ENCODE results near the gene MAP2K5.
A peak's percentile ranks its signal among the peaks of the same experiment; 100 is the strongest.

MAP2K5 gene

GRCh38 chr15:67731112-67731721, 188.7 kb downstream of the MAP2K5 start:
- no peak for DNase-seq

DNA sequence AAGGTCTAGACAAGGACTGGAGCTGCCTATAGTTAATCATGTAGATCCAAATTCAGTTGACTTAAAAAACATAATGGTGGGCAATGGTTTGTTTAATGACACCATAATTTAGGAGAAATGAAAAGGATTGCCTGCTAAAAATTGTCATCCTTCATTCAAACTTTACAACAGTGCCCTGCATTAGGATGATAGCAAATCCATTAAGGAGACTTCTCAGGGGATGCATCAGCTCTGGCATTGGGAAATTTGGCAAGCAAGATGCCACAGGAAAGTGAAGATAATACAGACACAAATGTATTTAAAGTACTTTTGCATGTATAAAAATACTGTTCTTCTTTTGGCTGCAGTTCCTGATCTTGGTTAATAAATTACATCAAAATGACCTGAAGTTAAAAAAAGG, 189.7 kb downstream of the MAP2K5 start:
- DNase-seq = no peak

DNA sequence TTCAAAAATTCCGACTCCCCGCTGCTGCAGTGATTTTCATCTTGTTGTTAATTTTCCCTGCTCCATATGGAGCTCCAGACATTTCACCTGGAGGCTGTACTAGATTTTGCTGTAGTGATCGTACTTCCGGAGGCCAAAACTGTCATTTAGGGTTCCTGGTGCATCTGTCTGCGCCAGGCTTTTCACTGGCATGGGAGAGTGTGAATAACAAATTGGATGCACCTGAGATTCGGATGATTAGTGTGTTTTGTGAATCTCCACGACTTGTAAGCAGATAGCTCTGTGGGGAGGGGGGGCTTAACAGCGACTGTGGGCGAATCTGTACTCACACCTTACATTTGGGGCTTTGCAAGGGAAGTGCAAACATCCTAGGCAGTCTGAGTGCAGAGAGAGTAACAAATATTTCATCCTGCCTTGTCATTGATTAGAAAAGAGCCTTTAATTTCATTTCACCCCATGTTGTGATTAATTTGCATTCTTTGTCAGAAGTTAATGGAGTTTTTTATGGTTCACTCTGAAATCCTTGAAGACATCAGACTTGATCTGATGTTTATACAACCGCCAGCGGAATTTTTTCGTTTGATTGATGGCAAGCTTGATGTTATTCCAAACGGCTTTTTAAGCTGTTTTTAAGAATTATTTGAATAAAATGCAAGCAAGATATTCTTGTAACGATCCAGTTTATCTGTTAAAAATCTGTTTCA, 190.3 kb downstream of the MAP2K5 start:
- DNase-seq = no peak

- no peak for DNase-seq
Observed at GRCh38 chr15:67735896-67736295, 193.4 kb downstream of the MAP2K5 start.

GRCh38 chr15:67736810-67737209, 194.3 kb downstream of the MAP2K5 start:
- DNase-seq = no peak

GRCh38 chr15:67738056-67738455, 195.6 kb downstream of the MAP2K5 start:
- DNase-seq = no peak

DNA sequence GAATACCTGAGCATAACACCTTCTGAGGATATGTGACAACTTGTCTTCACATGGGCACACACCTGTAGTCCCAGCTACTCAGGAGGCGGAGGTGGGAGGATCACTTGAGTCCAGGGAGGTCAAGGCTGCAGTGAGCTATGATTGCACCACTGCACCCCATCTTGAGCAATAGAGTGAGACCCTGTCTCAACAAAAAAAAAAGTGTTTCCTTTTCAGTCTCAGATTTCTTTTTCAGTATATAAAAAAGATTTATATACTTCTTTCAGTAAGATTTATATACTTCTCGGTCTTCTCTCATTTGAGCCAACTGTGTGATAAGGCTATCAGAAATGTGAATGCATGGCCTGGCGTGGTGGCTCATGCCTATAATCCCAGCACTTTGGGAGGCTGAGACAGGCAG, 197.9 kb downstream of the MAP2K5 start:
- no peak for DNase-seq

GRCh38 chr15:67741308-67741707, 198.8 kb downstream of the MAP2K5 start:
- DNase-seq = no peak

DNA sequence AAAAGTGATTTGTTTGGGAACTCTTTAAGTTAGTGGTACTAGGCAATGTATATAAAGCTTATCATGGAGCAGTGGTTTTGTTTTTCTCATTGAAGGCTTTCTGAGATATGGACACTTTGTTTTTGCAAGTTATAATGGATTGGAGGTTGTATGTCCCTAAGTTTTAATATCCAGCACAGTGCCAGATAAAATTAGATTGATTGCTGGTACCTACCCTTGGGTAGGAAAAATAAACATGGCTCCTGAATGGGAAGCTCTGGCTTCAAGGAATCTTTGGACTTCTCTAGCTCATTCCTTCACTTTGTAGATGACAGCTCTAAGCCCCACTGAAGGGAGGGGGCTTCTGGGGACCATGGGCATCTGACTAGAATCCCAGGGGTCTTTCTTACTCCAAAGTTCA, 201.1 kb downstream of the MAP2K5 start:
- no peak for DNase-seq

DNA sequence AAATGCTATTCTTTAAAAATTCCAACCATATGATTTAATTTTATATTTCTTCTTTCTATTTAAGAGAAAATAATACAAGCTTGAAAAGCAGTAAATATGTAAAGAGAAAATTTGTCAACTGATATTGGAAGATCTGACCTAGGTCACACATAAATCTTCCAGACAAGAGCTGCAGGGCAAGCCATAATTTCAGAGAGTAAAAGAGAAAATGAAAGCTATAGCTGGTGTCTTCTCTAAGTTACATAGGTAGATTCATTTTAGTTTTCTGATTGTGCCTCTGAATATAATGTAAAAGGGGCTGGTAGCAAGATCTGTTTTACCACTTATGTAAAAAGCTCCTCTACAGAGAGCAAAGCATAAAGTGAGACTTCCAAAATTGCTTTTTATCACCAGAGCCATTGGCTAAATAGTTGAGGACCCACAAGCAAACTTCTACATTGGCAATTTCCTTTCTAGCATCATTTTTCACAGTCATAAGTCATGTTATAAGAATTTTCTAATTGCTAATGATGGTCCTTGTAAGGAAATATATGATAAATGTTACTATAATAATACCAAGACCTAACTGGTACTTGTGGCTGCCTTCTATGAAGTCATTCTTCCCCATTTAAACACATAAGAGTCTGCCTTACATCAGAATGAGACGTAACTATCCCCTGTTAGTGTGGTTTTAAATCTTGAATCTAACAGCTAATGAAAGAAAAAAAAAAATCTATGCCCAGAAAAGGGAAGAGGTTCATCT, 202.0 kb downstream of the MAP2K5 start:
- peak in 1 of 2 donors; percentile 15 for DNase-seq

DNA sequence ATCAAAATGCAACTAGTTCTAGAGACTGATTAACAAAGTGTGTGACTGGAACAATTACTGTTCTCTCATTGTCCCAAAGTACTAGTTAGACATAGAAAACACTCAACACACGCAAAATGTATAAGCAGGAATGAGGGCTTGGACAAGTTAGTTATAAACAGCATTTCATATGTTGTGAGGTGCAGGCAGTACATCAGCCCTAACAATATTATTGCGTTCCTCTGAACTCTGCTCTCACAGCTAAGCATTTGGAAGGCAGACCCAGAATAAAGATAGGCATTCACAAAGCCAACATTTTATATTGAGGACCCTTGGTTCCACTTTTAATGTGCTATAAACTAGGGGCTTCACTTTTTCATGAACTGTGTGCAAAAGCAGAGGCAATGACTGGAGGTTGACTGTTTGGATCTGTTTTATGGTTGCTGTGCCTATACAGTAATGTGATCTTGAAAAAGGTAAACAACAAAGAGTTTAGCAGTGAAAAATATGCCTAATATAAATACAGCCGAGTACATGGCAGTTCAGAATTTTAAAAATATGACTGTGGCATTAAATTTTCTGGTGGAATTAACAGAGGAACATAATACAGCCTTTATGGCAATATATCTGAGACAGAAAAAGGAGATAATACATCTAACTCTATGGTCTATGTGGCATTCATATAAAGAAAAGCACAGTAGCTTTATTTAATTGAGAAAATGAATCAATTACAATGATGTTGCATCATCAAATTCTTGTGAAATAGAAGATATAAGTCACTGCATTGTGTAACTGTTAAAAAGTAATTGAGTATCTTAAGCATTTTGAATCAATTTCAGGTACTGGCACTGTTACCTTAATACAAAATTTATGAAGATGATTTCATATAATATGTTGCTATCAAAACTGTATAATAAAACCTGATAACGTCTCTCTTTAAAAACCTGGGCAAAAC, 202.8 kb downstream of the MAP2K5 start:
- DNase-seq = no peak

DNA sequence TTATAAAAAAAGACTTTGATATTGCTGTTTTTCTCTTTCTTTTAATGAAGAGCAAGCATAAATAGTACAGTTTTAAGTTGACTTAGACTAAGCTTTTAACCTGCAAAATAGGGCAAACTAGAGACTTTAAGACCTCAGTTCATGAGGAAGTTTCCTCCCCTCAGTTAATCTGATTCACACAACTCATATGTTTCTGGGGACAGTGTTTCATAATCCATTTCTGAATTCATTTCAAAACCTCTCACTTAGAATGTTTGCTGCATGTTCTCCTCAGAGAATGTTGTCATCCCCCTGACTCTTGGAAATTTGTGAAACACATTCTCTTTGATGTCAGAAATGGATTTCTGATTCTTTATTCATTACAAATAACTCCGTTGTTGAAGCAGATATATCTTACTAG, 203.5 kb downstream of the MAP2K5 start:
- no peak for DNase-seq

- no peak for DNase-seq
Observed at GRCh38 chr15:67746450-67746849, 203.9 kb downstream of the MAP2K5 start.

GRCh38 chr15:67747921-67748320, 205.4 kb downstream of the MAP2K5 start:
- no peak for DNase-seq

DNA sequence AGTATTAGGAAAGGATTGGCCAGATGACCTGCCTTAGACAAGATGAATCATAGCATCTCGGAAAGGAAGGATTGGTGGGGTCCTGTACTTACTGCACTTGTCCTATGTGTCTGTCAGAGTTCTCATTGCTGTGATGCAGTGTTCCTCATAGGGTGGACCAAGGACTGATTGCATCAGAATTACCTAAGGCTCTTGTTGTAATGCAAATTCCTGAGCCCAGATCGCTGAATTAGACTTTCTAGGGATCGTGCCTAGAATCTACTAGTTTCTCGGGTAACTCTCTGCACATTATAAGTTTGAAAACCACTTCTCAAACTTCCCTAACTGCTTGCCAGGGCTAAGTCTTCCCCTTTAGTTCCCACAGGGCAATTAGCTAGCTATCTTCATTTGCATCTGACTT, 207.9 kb downstream of the MAP2K5 start:
- no peak for DNase-seq

DNA sequence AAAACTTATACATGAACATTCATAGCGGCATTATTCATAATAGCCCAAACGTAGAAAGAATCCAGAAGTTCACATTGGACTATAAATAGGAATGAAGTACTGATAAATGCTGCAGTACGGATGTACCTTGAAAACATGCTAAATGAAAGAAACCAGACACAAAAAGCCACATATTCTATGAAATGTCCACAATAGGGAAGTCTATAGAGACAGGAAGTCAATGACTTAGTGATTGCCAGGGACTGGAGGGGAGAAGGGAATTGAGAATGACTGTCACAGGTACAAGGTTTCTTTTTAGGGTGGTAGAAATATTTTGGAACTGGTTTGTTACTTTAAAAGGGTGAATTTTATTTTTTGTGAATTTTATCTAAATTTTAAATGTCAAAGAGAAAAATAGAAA, 211.4 kb downstream of the MAP2K5 start:
- no peak for DNase-seq

DNA sequence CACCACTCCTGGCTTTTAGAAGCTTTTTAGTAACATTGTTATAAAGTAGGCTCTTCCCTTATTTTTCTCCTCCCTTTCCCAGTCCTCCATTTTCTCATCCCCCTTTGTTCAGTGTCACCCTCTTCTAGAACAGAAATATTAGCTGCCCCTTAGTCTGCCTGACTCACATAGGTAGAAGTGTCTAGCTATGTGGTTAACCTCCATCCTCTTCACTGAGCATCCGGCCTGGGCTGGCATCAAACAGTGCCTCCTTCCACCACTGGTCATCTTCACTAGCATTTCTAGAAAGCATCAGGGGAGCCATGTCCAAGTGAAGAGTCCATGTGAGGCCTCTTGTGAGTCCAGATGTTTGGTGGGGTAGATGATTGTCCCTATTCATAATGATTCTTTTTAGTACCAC, 212.8 kb downstream of the MAP2K5 start:
- DNase-seq = no peak

- no peak for DNase-seq
Observed at GRCh38 chr15:67755936-67756335, 213.4 kb downstream of the MAP2K5 start.

DNA sequence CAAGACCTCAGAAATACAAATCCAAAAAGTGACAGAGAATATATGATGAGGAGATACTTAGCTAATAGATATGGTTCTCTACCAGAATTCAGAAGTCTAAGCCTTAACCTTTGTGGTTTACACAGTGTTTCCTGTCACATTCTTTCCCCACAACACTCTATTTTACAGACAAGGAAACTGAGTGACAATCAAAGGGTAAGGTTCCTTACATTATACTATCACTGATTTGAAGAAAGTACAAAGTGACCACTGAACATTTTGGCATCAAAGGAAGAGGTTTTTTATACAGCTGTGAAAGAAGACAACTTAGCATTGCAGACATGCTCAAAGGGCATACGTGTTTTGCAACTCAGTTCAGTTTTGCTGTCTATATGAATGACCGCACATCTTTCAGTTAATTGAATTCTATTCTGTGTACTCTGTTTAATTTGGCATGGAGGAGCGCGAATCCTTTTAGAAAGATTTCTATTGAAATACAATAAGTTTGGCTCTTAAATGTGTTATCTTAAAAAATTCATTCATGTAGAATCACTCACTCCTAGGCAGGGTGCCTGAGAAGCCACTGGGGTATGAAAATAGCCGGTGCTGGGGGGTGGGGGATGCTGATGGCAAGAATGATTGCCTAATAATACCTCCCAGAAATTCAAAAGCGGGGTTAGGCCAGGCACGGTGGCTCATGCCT, 216.3 kb downstream of the MAP2K5 start:
- peak in 1 of 2 donors; percentile 43 for DNase-seq

- no peak for DNase-seq
Observed at GRCh38 chr15:67760901-67761300, 218.4 kb downstream of the MAP2K5 start.

- no peak for DNase-seq
Observed at GRCh38 chr15:67761343-67761742, 218.8 kb downstream of the MAP2K5 start.

- DNase-seq = peak; percentile 22 to 37
Observed at GRCh38 chr15:67762610-67763368, 220.3 kb downstream of the MAP2K5 start.

All from CD4-positive, alpha-beta T cell treated with Interferon alpha-2 for 1 hour (primary cell).